CD14-positive monocyte (primary cell): ENCODE results near the gene SGCB. TPM values are rescaled to one million over a fixed set of nuclear protein-coding genes. Genes with fewer than 3 reads are reported as not detected.

ENCODE experiments used
- DNase-seq, 3 donors: peaks; one replicate each; pipeline ENCODE4 v3.0.0-alpha.2; 2011 to 2022
- H2AFZ ChIP-seq: 2 replicates; pipeline ENCODE4 v1.6.0; 2012; ENCODE audit warnings: mild to moderate bottlenecking, low read depth, low read length, inconsistent platforms; ENCODE audit not compliant: insufficient read depth, poor library complexity, severe bottlenecking
- H3K27ac ChIP-seq, 2 donors: 1 replicate in 1 of 2; 2 replicates in 1 of 2; pipeline ENCODE4 v1.5.1; 2012 to 2013; ENCODE audit warnings: low read length in 2 of 2, control low read depth in 1 of 2, inconsistent platforms in 1 of 2, low read depth in 1 of 2, mild to moderate bottlenecking in 1 of 2
- H3K27me3 ChIP-seq, 2 donors: one replicate each; pipeline versions ENCODE4 v1.6.0 to v1.6.1; 2011 to 2013; ENCODE audit warnings: low read length in 2 of 2; ENCODE audit not compliant: control insufficient read depth in 2 of 2, insufficient read depth in 2 of 2
- H3K36me3 ChIP-seq, 2 donors: replicated peaks in 1 of 2; 1 replicate in 1 of 2; 2 replicates in 1 of 2; pipeline versions ENCODE4 v1.5.1 to v1.6.1; 2012 to 2013; ENCODE audit warnings: low read length in 2 of 2, control low read depth in 1 of 2, inconsistent platforms in 1 of 2, mild to moderate bottlenecking in 1 of 2; ENCODE audit not compliant: insufficient read depth in 2 of 2, control insufficient read depth in 1 of 2
- H3K4me1 ChIP-seq, 2 donors: 1 replicate in 1 of 2; 2 replicates in 1 of 2; pipeline versions ENCODE4 v1.5.1 to v1.6.1; 2012 to 2013; ENCODE audit warnings: low read length in 2 of 2, control low read depth in 1 of 2, inconsistent platforms in 1 of 2, mild to moderate bottlenecking in 1 of 2, moderate library complexity in 1 of 2; ENCODE audit not compliant: insufficient read depth in 2 of 2, control insufficient read depth in 1 of 2
- H3K4me2 ChIP-seq: replicated peaks from 2 replicates; pipeline ENCODE3; 2012; ENCODE audit warnings: low read length, moderate library complexity, mild to moderate bottlenecking; ENCODE audit not compliant: poor library complexity, severe bottlenecking; ENCODE audit errors: extremely low read depth
- H3K4me3 ChIP-seq, 3 experiments: fragments of 200-600 bp in 1 of 3; sonication (generic) in 1 of 3; replicated peaks in 1 of 3; 1 replicate in 2 of 3; 2 replicates in 1 of 3; pipeline ENCODE4 v1.5.1; 2011 to 2013; ENCODE audit warnings: low read length in 3 of 3, mild to moderate bottlenecking in 3 of 3, control low read depth in 2 of 3, low read depth in 2 of 3, inconsistent platforms in 1 of 3, moderate library complexity in 1 of 3
- H3K79me2 ChIP-seq: 2 replicates; pipeline ENCODE4 v1.6.0; 2012; ENCODE audit warnings: mild to moderate bottlenecking, control low read depth, inconsistent platforms, low read length, moderate library complexity; ENCODE audit not compliant: insufficient read depth
- H3K9ac ChIP-seq: 2 replicates; pipeline ENCODE4 v1.6.0; 2017; ENCODE audit warnings: low read length, mild to moderate bottlenecking; ENCODE audit not compliant: insufficient read depth, poor library complexity, severe bottlenecking
- H3K9me3 ChIP-seq, 2 donors: replicated peaks in 1 of 2; 1 replicate in 1 of 2; 2 replicates in 1 of 2; pipeline versions ENCODE4 v1.5.1 to v1.6.1; 2012 to 2013; ENCODE audit warnings: low read length in 2 of 2, control low read depth in 1 of 2; ENCODE audit not compliant: control insufficient read depth in 1 of 2, insufficient read depth in 1 of 2
- H4K20me1 ChIP-seq: 2 replicates; pipeline ENCODE4 v1.6.0; 2012; ENCODE audit warnings: mild to moderate bottlenecking, low read length, control low read depth, moderate library complexity; ENCODE audit not compliant: insufficient read depth
- H3K27ac Mint-ChIP-seq, 7 donors: one replicate each; pipeline ENCODE4 v1.8.0; 2020; ENCODE audit warnings: mild to moderate bottlenecking in 7 of 7, mixed read lengths in 7 of 7, moderate library complexity in 6 of 7, inconsistent platforms in 2 of 7
- H3K27me3 Mint-ChIP-seq, 3 donors: one replicate each; pipeline ENCODE4 v1.8.0; 2021 to 2022; ENCODE audit warnings: low read depth in 3 of 3, mild to moderate bottlenecking in 3 of 3, mixed read lengths in 3 of 3, moderate library complexity in 3 of 3, inconsistent platforms in 1 of 3
- H3K36me3 Mint-ChIP-seq, 2 donors: one replicate each; pipeline ENCODE4 v1.8.0; 2020; ENCODE audit warnings: mixed read lengths in 2 of 2, inconsistent platforms in 1 of 2, mild to moderate bottlenecking in 1 of 2
- H3K4me1 Mint-ChIP-seq: one replicate; pipeline ENCODE4 v1.8.0; 2020; ENCODE audit warnings: mild to moderate bottlenecking, mixed read lengths
- H3K4me3 Mint-ChIP-seq, 2 donors: one replicate each; pipeline ENCODE4 v1.8.0; 2020; ENCODE audit warnings: mild to moderate bottlenecking in 2 of 2, mixed read lengths in 2 of 2, moderate library complexity in 1 of 2
- H3K9me3 Mint-ChIP-seq, 7 donors: one replicate each; pipeline ENCODE4 v1.8.0; 2020 to 2022; ENCODE audit warnings: mixed read lengths in 7 of 7, mild to moderate bottlenecking in 6 of 7, moderate library complexity in 6 of 7, inconsistent platforms in 2 of 7
- CTCF ChIP-seq: fragments of 200-600 bp; IDR thresholded peaks from one replicate; pipeline ENCODE4 v1.8.0; 2022; ENCODE audit warnings: antibody characterized with exemption, mild to moderate bottlenecking
- WGBS: methylation state at CpG from one replicate; pipeline ENCODE4 v1.1.5; 2013; ENCODE audit warnings: missing lambda C conversion rate; ENCODE audit not compliant: insufficient coverage; 5-methylcytosine and 5-hydroxymethylcytosine counted together
- intact Hi-C, 2 donors: fragments of 100-400 bp; cut with micrococcal nuclease; formaldehyde crosslinking; loops; one replicate each; pipeline versions ENCODE4 v1.15.0 to v1.15.1; 2023
- polyA plus RNA-seq, 3 donors: library from polyadenylated mRNA; depleted of rRNA in 1 of 3; unstranded in 2 of 3; stranded (reverse) in 1 of 3; fragments of 300-500 nt in 2 of 3; fragments of >200 nt in 1 of 3; fragmentation: Illumina TruSeq in 2 of 3; gene quantifications; 1 replicate in 2 of 3; 2 replicates in 1 of 3; pipeline ENCODE4 v1.2.3, GENCODE V29; 2012 to 2021

Gene SGCB
- polyA plus RNA-seq, 3 donors, result 0.77 to 0.96 (median 0.95) TPM

GRCh38 chr4:52035190-52035589, 2.9 kb downstream of the SGCB start:
- DNase-seq, result no peak
- Histone ChIP-seq H3K9ac (no peak overlapping the region), H3K79me2 (no peaks in the 10 kb centered on the region), H4K20me1 (no peaks in the 10 kb centered on the region), H2AFZ (no peak overlapping the region), H3K27me3 (peaks cover 41 to 47% of the 10 kb centered on the region in 2 donors), H3K4me2 (no peak overlapping the region), H3K36me3 (no peaks in the 10 kb centered on the region), H3K27ac (no peak overlapping the region), H3K4me1 (peaks cover 11 to 22% of the 10 kb centered on the region in 2 donors), H3K4me3 (no peak overlapping the region), H3K9me3 (no peaks in the 10 kb centered on the region)
- H3K36me3 Mint-ChIP-seq, result peaks cover 5 to 12% of the 10 kb centered on the region in 2 donors
- intact Hi-C loops, result loop anchor here in 1 of 2 donors (10.0 kb wide), 1 partner anchor 190 kb away; the partner anchor contains the start of gene DCUN1D4
- H3K4me1 Mint-ChIP-seq, result peaks cover 23% of the 10 kb centered on the region
- H3K4me3 Mint-ChIP-seq, result no peak overlapping the region
- no peak overlapping the region for H3K27ac Mint-ChIP-seq
- TF ChIP-seq CTCF, result no peak
- no CpG with 5 or more reads among the region's 2 CpGs for WGBS
- H3K9me3 Mint-ChIP-seq, result peaks cover 0 to 7% (median 3%) of the 10 kb centered on the region in 7 donors
- H3K27me3 Mint-ChIP-seq, result peaks cover 45 to 47% (median 47%) of the 10 kb centered on the region in 3 donors

- intact Hi-C loops, result loop anchor here in 1 of 2 donors (10.0 kb wide), 1 partner anchor 187 kb away; the partner anchor contains the start of gene DCUN1D4
- H2AFZ ChIP-seq, result no peak overlapping the region
- Mint-ChIP-seq H3K4me3 (no peak overlapping the region), H3K9me3 (peaks cover 0 to 2% (median 0%) of the 10 kb centered on the region in 7 donors), H3K4me1 (peaks cover 11% of the 10 kb centered on the region), H3K27ac (no peak overlapping the region), H3K27me3 (peaks cover 18 to 21% (median 19%) of the 10 kb centered on the region in 3 donors), H3K36me3 (peaks cover 2 to 3% of the 10 kb centered on the region in 2 donors)
- H3K27ac ChIP-seq, result no peak overlapping the region
- peaks cover 16 to 18% of the 10 kb centered on the region in 2 donors for H3K27me3 ChIP-seq
- no peak for TF ChIP-seq CTCF
- H3K4me1 ChIP-seq, result peaks cover 3 to 8% of the 10 kb centered on the region in 2 donors
- H3K9me3 ChIP-seq, result no peaks in the 10 kb centered on the region
- H3K4me2 ChIP-seq, result no peak overlapping the region
- DNase-seq, result no peak
- WGBS, result no CpG with 5 or more reads among the region's 1 CpG
- no peaks in the 10 kb centered on the region for H3K36me3 ChIP-seq
- H3K9ac ChIP-seq, result no peak overlapping the region
- no peaks in the 10 kb centered on the region for H3K79me2 ChIP-seq
- no peak overlapping the region for H3K4me3 ChIP-seq
- no peaks in the 10 kb centered on the region for H4K20me1 ChIP-seq
These were observed 6.1 kb downstream of the SGCB start for GRCh38 chr4:52032005-52032404.
